HG03521 (cell line): ENCODE data around the gene SPATA33.

Experiments
- ATAC-seq: cut with Tn5 transposase; IDR thresholded peaks from one replicate; pipeline ENCODE4 v1.9.1; 2021; ENCODE audit warnings: mild to moderate bottlenecking, moderate library complexity; ENCODE audit not compliant: unreplicated experiment

SPATA33 gene

DNA sequence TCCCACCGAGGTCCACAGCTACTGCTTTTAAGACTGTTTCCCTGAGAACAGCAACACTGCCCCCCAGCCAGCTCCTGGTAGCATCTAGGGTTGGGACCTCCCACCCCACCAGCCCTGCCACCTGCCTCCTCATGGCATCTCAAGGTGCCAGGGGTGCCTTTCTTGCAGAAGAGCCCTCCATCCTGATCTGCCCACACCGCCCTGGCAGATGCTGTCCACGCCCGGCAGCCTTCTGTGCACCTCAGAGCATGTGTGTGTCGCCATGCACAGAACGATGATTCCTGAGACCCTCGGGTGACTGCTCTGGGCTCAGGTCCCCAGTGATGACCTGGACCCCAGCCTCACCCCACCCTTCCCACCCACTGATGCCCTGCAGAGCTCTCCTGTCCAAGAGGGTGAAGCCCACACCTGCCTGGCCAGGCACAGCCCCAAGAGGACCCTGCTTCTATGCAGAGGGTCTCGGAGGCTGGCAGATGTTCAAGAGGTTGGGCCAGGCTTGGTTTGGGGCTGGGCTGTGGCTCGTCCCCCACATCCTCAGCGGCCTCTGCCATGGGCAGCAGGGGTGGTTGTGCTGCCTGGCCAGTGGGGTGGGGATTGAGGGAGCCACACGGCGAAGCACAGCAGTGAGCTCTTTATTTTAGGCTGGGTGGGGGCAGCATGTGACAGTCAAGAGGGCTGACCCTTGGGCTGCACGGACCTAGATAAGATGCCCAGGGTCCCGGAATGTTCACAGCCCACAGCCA lies 49.1 kb downstream of the SPATA33 start:
- ATAC-seq, result no peak

GRCh38 chr16:89707695-89708094 lies 50.1 kb downstream of the SPATA33 start:
- no peak for ATAC-seq

DNA sequence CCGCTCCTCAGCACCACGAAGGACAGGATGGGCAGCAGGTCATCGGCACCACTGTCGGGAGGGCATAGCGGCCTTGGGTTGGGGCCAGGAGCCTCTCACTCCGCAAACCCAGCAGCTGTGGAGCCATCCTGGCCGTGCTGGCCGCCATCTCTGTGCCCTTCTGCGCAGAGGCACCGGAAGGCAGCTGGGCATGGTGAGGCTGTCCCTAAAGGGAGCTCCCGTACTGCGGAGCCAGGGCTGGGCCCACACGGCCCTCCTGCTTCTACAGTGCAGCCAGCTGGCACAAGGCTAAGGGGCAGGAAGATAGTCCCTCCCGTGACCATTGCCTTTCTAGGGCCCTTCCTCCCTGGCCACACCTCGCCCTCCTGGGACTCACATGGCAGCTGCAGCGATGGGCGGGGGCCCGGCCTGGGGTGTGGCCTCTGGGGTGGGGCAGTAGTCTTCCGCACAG lies 50.9 kb downstream of the SPATA33 start:
- no peak for ATAC-seq

DNA sequence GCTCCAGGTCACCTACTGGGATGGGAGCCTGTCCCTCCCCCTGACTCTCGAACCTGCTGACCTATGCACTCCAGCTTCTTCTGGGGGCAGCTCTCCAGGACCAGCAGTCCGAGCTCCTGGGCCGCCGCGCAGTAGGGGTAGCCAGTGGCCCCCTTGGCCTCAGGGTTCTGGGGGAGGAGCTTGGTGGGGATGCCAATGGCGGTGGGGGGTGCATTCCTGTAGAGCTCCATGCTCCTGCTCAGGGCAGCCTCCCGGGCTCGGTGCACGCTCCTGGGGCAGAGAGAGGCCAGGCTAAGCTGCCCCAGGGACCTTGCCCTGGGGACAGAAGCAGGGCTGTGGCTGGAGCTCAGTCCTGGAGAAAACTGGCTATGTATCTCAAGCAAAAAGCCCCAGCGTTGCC lies 51.5 kb downstream of the SPATA33 start:
- ATAC-seq, result no peak

DNA sequence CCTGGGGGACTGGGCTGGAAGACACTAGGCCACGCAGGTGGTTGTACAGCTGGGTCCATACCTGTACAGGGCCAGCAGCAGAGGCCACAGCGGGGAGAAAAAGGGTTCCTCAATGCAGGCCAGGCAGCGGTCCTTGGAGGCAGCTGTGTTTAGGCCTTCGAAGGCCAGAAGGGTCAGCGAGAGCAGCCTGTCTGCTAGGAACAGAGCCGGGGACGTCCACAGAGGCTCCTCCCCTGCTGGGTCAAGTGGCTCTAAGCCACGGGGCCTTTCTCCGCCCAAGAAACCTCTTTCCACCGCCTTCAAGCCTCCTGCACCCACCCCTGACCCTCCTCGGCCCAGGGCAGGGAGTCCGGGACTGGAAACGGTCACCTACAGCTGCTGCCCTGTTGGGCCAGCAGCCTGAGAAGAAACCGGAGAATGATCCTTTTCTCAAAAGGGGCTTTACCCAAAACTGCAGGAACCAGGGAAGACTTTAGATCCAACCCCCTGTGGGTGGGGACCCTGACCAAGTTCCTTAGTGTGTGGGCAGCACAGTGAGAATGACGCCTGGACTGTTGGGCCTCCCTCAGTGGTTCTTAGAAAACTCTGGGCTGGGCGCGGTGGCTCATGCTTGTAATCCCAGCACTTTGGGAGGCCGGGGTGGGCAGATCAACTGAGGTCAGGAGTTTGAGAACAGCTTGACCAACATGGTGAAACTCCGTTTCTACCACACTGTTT lies 52.2 kb downstream of the SPATA33 start:
- ATAC-seq, result no peak

- no peak for ATAC-seq
Observed at GRCh38 chr16:89710709-89711564, 53.3 kb downstream of the SPATA33 start.

GRCh38 chr16:89711601-89712273 lies 54.1 kb downstream of the SPATA33 start:
- no peak for ATAC-seq

DNA sequence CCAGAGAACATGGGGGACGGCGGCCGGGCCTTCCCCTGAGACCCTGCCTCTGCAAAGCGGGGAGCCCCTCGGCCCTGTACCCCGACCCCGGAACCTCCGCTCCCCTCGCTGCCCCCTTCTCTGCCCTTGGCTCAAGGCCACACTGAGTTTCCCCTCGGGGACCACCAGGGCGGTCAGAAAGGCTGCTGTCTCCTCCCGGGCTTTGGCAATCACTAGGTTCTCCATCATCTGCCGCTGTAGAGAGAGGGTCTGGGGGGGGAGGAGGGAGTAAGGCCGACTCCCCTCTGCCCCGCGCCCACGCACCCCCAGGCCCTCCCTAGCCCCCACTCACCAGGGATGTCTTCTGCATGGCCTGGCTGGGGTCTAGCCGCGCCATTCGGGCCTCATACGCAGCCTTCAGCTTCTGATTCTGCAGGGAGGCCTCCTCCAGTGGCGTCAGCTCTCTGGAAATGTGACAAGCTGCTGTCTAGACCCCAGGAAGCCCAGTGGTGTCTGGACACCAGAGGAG lies 54.7 kb downstream of the SPATA33 start:
- no peak for ATAC-seq

DNA sequence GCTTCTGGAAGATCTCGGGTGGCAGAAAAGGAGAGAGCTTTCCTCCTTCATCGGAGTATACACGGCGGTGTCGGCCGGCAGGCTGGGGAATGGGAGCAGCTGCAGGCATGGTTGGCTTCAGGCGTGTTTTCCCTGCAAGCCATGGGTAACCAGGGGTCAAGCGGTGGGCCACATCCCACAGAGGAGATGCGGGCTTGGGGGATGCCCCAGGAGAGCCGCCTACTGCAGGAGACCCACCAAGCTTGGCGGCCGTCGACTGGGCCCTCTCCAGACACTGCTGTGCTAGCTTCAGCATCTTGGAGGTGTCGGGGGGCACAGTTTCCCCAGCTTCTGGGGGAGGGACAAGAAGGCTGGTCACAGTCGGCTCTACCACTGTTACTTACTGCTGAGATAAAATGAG lies 58.9 kb downstream of the SPATA33 start:
- ATAC-seq, result no peak

GRCh38 chr16:89716916-89717687 lies 59.5 kb downstream of the SPATA33 start:
- ATAC-seq, result no peak

GRCh38 chr16:89717688-89718505 lies 60.3 kb downstream of the SPATA33 start:
- no peak for ATAC-seq
